ENCODE data around the gene FADS3.

The FADS3 gene

DNA sequence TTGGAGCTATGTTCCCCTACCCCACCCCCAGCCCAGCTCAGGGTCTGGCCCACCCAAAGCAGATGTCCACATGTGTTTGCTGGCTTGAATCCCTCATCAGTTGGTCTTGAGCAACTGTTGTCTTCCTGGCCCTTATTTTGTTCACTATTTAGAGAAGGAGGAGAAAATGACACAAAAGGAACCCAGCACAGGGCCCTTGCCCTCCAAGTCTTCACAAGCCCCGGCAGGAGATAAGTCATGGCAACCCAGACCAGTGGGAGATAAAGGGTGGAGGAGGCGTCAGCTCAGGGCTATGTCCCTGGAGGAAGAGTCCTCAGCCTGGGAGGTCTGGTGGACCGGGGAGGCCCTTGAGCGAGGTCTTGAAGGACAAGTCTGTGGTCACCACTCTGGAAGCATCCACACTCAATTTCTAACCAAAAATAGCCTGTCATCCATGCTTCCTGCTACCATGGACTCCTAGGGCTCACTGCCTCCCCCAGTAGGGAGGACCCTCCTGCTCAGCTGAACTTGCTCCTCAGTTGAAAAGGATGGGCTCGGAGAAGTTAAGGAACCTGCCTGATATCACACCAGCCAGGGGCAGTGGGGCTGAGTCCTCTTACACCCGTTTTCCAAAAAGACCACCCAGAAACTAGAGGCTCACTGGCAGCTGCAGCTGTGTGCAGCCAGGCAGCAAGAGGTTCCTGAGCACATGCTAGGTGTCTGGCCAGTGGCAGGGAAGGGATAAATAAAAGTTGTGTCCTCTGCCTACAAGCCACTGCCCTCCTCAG lies 27.8 kb upstream of the FADS3 start:
- Mint-ChIP-seq H3K36me3 (ENCODE audit: low read depth) (no peaks in the 10 kb centered on the region), H3K27ac (no peak overlapping the region), H3K4me1 (ENCODE audit: low read depth) (peaks cover 4% of the 10 kb centered on the region), H3K9me3 (no peaks in the 10 kb centered on the region), H3K4me3 (no peak overlapping the region), H3K27me3 (ENCODE audit: low read depth) (peaks cover 53% of the 10 kb centered on the region)
- no peak for DNase-seq (ENCODE audit: low spot score)

DNA sequence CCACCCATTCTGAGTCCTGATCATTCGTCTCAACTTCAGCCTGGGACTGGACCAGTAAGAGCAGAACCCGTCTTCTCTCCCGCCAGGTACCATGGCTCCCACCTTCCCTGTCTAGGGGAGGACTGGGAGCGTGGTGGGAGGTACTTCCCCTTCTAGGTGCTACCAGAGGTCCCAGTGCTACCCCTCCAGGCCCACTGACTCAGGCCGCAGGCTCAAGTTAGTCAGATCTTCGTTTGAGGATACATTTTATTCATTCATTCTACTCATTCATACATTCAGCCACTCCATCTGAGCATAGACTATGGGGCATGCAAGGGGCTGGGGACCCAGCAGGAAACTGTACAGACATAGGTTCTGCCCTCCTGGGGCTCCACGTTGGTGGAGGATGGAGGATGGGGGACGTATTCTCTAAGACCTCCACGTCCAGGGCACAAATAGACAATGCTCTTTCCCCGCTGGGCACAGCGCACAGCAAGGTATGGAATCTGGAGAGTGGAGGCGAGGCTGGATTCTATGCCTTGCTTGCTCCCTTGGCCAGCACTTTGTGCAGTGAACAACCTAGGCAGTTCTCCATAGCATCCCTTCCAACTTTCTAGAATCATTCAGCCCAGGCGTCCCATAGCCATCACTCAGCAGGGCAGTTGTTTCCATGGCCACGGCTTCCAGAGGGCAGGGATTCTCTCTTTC lies 27.0 kb upstream of the FADS3 start:
- no peak for DNase-seq (ENCODE audit: low spot score)
- Mint-ChIP-seq H3K9me3 (no peaks in the 10 kb centered on the region), H3K36me3 (ENCODE audit: low read depth) (no peaks in the 10 kb centered on the region), H3K27ac (no peak overlapping the region), H3K4me1 (ENCODE audit: low read depth) (peaks cover 4% of the 10 kb centered on the region), H3K4me3 (peak overlapping the region; percentile 69), H3K27me3 (ENCODE audit: low read depth) (peaks cover 56% of the 10 kb centered on the region)

DNA sequence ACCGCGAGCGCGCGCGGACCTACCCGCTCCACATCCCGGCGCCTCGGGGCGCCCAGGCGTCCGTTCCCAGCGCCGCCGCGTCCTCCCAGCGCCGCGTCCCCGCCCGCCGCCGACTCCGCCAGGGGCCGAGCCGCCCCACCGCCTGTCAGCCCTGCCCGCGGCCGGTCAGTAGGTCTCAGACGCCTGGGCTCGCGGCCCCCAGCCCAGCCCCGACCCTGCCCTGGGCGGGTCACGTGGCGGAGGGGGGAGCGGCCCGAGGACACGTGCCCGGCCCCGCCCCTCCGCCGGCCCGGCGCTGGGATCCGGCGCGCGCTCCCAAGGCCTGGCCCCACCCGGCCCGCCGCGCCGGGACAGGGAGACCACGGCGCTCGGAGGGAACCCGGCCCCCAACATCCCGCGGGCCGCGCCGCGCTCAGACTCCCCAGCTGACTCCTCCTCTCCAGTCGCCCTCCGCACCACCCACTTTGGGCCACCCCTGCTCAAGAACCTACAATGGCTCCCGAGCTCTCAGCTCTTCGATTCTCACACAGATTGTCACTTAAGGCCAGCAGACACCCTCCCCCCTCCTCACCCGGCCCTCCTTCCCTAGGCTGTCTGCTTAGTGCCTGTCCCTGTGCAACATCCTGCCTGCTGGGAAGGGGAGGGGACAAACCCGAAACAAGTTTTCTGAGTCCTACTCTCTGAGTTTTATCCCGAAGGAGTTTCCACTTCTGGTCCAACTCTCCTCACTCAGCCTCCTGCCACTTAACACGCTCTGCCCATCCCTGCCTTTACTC lies 26.2 kb upstream of the FADS3 start, which contains the start of gene RAB3IL1:
Gene RAB3IL1, minus strand, starts transcription at position 233 of the 776 bp plus-strand sequence. Its CDS starts 199 bp downstream, at position 34.
- Mint-ChIP-seq H3K9me3 (no peaks in the 10 kb centered on the region), H3K4me1 (ENCODE audit: low read depth) (peaks cover 4% of the 10 kb centered on the region), H3K27ac (no peak within 1 kb of the TSS), H3K36me3 (ENCODE audit: low read depth) (no peaks in the 10 kb centered on the region), H3K4me3 (peak within 1 kb of the TSS; percentile 69), H3K27me3 (ENCODE audit: low read depth) (peaks cover 56% of the 10 kb centered on the region)
- DNase-seq (ENCODE audit: low spot score), result no peak

DNA sequence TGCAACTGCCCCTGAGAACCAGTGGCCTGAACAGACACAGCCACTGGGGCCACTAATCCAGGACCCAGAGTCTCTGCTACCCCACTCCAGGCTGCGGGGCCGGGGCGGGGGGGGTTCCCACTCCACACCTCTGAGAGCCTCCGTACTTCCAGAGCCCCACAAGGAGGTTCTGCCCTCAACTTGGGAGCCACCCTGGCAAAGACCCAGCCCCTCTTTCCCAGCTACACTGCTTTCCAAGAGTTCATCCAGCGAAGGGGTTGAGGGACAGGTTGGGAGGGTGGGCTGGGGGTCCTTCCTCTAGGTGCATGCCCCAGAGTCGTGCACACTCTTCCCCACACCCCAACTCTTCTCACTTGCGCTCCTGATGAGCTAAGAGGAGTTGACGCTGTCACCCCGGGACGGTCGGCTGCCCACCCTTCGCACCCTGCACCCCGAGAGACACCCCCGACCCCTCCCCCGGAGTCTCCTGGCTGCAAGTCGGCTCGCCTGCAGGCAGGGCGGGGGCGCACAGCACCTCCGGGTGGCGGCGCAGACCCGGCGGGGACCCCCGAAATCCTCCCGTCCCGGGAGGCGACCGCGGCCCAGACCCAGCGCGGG lies 25.5 kb upstream of the FADS3 start:
- Mint-ChIP-seq H3K27ac (no peak overlapping the region), H3K36me3 (ENCODE audit: low read depth) (no peaks in the 10 kb centered on the region), H3K4me3 (peak overlapping the region; percentile 24), H3K9me3 (no peaks in the 10 kb centered on the region), H3K4me1 (ENCODE audit: low read depth) (peaks cover 4% of the 10 kb centered on the region), H3K27me3 (ENCODE audit: low read depth) (peaks cover 56% of the 10 kb centered on the region)
- no peak for DNase-seq (ENCODE audit: low spot score)

DNA sequence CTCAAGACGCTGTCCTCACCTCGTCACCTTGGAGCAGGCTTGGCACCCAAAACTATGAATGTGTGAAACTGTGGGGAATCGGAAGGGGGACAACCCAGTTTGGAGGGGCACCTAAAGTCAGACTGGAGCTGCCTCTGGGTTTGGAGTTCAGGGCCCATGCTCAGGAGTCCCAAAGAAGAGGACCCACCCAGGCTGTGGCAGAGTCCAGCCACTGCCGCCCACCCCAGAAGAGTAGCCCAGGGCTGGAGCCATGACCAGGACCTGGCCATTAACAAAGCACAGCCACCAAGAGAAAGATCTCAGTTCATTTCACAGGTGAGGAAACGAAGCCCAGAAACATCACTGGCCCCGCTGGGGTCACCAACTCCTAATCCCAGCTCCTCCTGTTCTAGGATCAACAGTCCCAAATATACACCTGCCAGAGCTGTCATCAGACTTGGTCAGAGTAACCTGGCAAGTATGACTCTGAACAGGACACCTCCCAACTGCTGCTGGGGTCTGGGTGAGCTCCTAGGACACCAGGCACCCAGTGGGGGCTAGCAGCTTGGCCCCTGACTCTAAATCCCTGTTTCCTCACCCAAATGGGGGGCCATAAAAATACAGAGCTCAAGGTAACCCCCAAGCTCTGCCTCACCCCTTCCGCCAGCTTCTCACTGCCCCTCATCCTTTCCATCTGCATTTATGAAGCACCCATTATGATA lies 23.3 kb upstream of the FADS3 start:
- Mint-ChIP-seq H3K4me1 (ENCODE audit: low read depth) (peaks cover 4% of the 10 kb centered on the region), H3K36me3 (ENCODE audit: low read depth) (no peaks in the 10 kb centered on the region), H3K27ac (no peak overlapping the region), H3K27me3 (ENCODE audit: low read depth) (peaks cover 48% of the 10 kb centered on the region), H3K4me3 (no peak overlapping the region), H3K9me3 (no peaks in the 10 kb centered on the region)
- no peak for DNase-seq (ENCODE audit: low spot score)

DNA sequence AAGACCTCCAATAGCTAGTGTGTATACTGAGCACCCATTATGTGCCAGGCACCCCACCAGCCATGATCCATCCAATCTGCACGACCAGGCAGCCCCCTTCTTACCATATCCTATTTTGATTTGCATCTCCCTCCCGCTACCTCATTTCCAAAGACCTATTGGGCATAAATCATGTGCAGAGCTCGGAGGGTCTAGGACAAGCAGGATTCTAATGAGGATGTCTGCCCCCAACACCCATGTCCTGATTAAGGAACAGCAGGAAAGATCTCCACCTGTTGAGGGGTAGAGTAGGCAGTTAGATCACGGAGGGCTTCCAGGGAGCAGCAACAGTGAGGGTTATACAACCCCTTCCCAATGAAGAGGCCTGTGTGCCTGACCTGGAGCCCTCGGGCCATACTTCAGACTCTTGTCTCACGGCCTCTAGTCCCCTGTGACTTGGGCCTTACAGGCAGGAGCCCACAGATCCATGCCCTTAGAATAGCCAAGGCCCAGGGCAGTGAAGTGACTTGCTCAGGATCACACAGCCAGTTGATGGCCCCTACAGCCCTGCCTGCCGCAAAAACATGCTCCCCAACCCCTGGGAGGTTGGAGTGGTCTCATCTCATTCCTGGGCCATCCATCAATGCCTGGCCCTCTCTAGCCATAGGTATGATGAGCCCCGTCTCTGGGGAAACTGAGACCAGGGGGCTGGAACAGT lies 22.5 kb upstream of the FADS3 start:
- Mint-ChIP-seq H3K27ac (no peak overlapping the region), H3K36me3 (ENCODE audit: low read depth) (no peaks in the 10 kb centered on the region), H3K27me3 (ENCODE audit: low read depth) (peaks cover 41% of the 10 kb centered on the region), H3K9me3 (no peaks in the 10 kb centered on the region), H3K4me3 (no peak overlapping the region), H3K4me1 (ENCODE audit: low read depth) (peaks cover 4% of the 10 kb centered on the region)
- no peak for DNase-seq (ENCODE audit: low spot score)

DNA sequence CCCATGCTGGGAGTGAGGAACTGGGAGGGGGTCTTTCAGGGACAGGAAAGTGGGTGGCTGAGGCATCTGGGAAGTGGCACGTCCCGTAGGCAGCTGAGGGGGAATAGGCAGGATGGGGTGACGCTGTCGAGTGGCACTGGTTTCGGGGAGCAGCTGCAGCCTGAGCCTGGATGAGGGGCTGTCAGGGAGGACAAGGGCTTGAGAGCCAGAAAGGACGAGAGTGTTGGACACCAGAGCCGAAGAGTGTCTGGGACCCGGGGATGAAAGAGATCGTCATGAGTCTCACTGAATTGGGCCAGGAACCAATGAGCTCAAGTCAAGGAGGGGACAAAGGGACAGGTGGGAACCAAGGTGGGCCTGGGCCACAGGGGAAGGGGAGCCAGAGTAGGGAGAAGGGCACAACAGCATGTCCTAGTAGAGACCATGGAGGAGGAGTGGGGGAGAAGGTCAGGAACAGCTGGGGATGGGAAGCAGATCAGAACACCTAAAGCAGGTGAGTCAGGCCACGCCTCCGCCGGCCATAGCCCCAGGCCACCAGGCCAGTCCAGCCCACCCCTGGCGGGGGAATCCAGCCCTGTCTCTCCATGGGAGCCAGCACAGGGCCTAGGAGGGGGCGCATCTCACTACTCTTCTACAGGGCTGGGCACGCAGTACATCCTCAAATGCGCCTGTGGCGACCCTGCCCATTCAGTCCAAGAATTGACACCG lies 21.8 kb upstream of the FADS3 start:
- H3K36me3 Mint-ChIP-seq (ENCODE audit: low read depth), result no peaks in the 10 kb centered on the region
- H3K27ac Mint-ChIP-seq, result no peak overlapping the region
- H3K27me3 Mint-ChIP-seq (ENCODE audit: low read depth), result peaks cover 34% of the 10 kb centered on the region
- no peak overlapping the region for H3K4me3 Mint-ChIP-seq
- H3K9me3 Mint-ChIP-seq, result no peaks in the 10 kb centered on the region
- DNase-seq (ENCODE audit: low spot score), result no peak
- peaks cover 4% of the 10 kb centered on the region for H3K4me1 Mint-ChIP-seq (ENCODE audit: low read depth)

DNA sequence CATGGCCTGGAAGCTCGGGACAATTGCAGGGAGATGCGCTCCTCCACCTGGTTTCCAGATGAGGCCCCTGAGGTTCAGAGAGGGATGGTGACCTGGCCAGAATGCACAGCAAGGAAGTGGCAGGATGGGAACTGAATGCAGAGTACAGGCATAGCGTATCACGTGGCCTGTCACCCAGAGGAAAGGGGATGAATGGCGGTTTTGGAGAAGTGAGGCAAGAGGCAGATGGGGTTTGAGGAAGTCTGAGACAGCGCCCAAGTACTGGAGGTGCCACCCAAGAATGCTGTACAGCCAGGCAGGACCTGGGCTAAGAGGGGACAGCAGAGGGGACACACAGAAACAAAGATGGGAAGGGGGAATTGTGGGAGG lies 21.2 kb upstream of the FADS3 start:
- H3K27me3 Mint-ChIP-seq (ENCODE audit: low read depth), result peaks cover 27% of the 10 kb centered on the region
- no peaks in the 10 kb centered on the region for H3K36me3 Mint-ChIP-seq (ENCODE audit: low read depth)
- H3K27ac Mint-ChIP-seq, result no peak overlapping the region
- no peaks in the 10 kb centered on the region for H3K4me1 Mint-ChIP-seq (ENCODE audit: low read depth)
- H3K9me3 Mint-ChIP-seq, result no peaks in the 10 kb centered on the region
- H3K4me3 Mint-ChIP-seq, result no peak overlapping the region
- no peak for DNase-seq (ENCODE audit: low spot score)

DNA sequence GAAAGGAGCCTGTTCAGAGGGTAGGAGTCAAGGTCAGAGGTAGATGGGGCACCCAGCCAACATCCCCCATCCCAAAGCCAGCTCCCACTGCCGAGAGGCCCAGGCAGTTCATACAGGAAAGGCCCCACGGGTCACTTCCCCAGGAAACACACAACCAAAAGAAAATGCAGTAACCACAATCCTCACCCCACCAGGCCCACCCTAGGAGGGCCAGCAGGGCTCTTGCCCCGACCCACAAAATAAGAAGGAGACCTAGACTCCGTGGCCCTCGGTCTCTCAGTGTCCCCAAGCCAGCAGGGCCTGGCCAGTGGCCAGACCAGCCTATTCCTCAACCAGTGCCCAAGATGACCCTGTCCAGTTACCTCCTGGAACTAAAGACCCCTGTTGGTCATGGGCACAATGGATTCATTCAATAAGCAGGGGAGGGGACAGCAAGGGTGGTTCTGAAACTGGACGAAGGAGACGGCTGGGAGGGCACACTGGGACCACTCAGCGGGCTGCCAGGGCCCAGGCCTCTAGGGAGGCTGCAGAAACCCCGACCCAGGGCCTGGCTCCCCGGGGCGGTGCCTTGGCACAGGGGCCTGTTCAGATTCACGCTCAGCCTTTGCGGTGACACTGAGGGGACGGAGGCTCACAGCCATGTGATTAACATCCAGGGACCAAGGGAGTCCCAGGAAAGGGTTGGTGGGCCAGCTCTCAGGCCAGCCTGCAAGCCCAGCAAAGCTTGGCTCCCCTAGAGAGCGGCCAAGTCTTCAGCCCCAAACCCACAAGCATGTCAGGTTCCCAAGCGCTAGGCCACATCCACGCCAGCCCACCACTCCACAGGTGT lies 20.6 kb upstream of the FADS3 start:
- H3K27me3 Mint-ChIP-seq (ENCODE audit: low read depth), result peaks cover 26% of the 10 kb centered on the region
- no peaks in the 10 kb centered on the region for H3K9me3 Mint-ChIP-seq
- no peaks in the 10 kb centered on the region for H3K36me3 Mint-ChIP-seq (ENCODE audit: low read depth)
- DNase-seq (ENCODE audit: low spot score), result no peak
- no peak overlapping the region for H3K4me3 Mint-ChIP-seq
- no peak overlapping the region for H3K27ac Mint-ChIP-seq
- no peaks in the 10 kb centered on the region for H3K4me1 Mint-ChIP-seq (ENCODE audit: low read depth)

DNA sequence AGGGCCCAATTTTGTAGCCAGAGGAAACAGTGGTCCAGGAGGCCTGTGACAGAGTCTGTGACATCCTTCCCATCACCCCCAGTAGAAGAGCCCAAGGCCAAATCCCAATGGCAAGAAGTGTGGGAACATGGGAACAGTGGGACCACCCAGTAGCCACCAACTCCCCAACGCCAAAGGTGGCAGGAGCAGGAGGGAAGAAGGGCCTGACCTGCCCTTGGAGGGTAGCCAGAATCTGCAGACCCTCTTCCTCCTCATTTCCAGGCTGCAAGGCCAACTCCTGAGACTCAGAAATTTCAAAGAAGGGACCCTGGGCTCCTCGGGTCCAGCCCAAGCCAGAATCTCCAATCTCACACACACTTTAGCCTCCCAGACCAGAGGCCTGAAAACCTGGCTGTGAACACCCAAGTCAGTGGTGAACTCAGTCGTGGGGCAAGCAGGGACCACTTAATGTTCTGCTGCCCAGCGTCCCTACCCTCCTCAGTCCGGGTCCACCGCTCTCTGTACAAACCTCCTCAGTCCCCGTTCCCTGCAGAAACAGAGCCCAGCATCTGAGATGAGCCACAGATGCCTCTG lies 19.9 kb upstream of the FADS3 start:
- Mint-ChIP-seq H3K27me3 (ENCODE audit: low read depth) (peaks cover 19% of the 10 kb centered on the region), H3K9me3 (no peaks in the 10 kb centered on the region), H3K4me1 (ENCODE audit: low read depth) (no peaks in the 10 kb centered on the region), H3K27ac (no peak overlapping the region), H3K4me3 (no peak overlapping the region), H3K36me3 (ENCODE audit: low read depth) (no peaks in the 10 kb centered on the region)
- DNase-seq (ENCODE audit: low spot score), result no peak

DNA sequence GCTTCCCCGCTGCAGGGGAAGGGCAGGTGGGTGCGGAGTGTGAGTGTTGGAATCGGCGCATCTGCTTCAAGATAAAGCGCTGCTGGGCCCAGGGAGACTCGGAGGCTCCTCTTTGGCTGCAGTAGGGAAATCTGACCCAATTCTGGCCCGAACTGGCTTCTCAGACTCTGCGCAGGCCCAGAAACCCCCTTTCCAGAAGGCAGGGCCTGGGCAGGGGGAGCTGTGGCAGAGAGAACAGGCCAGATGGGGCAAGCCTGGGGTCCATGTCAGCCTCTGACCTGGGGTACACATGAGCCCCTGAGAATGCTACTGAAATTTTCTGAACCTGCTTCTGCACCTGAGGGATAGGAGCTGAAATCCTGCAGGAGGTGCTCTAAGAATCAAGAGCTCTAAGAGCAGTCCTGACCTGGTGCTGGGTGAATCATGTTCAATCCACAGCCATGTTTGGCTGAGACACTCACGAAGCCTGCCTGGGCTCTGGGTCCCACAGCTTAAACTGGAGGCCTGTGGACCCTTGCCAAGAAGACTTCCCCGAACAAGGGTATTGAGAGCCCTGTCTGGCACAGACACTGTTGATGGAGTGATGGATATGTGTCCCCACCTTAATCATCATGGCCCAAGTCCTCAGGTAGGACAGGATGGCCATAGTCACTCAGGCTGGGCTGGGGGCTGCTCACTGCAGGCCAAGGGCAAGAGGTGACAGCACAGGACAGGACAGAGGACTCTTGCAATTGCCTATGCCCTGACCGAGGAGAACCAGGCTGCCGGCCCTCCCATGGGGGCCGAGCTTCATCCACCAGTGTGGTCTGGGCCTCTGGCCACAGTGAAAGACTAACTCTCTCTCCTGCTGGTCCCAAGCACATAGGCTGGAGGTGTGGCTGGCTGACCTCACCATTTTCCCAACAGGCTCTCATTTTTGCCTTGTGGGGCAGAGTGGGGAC lies 19.1 kb upstream of the FADS3 start:
- Mint-ChIP-seq H3K27me3 (ENCODE audit: low read depth) (peaks cover 15% of the 10 kb centered on the region), H3K4me1 (ENCODE audit: low read depth) (no peaks in the 10 kb centered on the region), H3K9me3 (no peaks in the 10 kb centered on the region), H3K4me3 (no peak overlapping the region), H3K27ac (no peak overlapping the region), H3K36me3 (ENCODE audit: low read depth) (no peaks in the 10 kb centered on the region)
- no peak for DNase-seq (ENCODE audit: low spot score)

Data from T-helper 2 cell treated with Interferon-gamma antibody and Interleukin-4, amounts not matched to agents 5 μg/mL and 100 μg/mL, for 36 hours (primary cell).